ENCODE data around the gene SCAPER. TPM values are rescaled to one million over a fixed set of nuclear protein-coding genes. Genes with fewer than 3 reads are reported as not detected.
"Not testable (repeated sequence)": the region's sequence is repeated elsewhere in the genome, so short reads cannot be mapped to it uniquely, and the experiment has no call there.

SCAPER gene
- total RNA-seq, 1 donor from 2014 or later: 78.1 TPM

- H3K36me3 ChIP-seq: no peaks in the 10 kb centered on the region
- DNase-seq (ENCODE audit: low spot score in 2 of 2): no peak
- TF ChIP-seq CTCF (IDR thresholded peaks at IDR 0.05): no peak
- intact Hi-C loops (cut with DNase I): no loop called here
- H3K27ac ChIP-seq: no peak overlapping the region
- no peaks in the 10 kb centered on the region for H3K27me3 ChIP-seq
- H3K4me3 ChIP-seq: no peak overlapping the region
- no peaks in the 10 kb centered on the region for H3K9me3 ChIP-seq
- no peaks in the 10 kb centered on the region for H3K4me1 ChIP-seq
These were observed 40.6 kb downstream of the SCAPER start for GRCh38 chr15:76864586-76864985.

- Histone ChIP-seq H3K27ac (no peak overlapping the region), H3K4me3 (no peak overlapping the region), H3K27me3 (no peaks in the 10 kb centered on the region), H3K4me1 (no peaks in the 10 kb centered on the region), H3K9me3 (no peaks in the 10 kb centered on the region), H3K36me3 (no peaks in the 10 kb centered on the region)
- no peak for TF ChIP-seq CTCF (IDR thresholded peaks at IDR 0.05)
- DNase-seq (ENCODE audit: low spot score in 2 of 2): no peak
- intact Hi-C loops (cut with DNase I): no loop called here
These were observed 41.4 kb downstream of the SCAPER start for GRCh38 chr15:76863693-76864092.

DNA sequence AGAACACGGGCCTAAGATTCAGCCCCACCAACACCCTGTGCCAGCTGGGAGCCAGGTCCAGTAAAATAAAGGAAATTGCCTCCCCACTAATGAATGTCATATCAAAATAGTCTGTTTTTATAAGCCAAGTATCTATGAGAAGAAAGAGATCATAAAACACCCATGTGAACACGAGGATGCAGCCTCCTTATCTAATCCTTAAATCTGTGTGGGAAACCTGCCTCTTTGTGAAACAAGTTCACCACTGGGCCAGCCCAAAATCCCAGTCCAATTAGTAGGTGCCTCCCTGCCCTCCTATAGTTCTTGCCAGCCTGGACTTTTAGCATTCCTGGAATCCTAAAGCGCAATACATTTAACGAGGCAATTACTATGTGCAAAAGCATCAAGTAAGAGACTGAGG is 42.0 kb downstream of the SCAPER start:
- Histone ChIP-seq H3K27ac (no peak overlapping the region), H3K9me3 (no peaks in the 10 kb centered on the region), H3K36me3 (no peaks in the 10 kb centered on the region), H3K4me1 (no peaks in the 10 kb centered on the region), H3K4me3 (no peak overlapping the region), H3K27me3 (no peaks in the 10 kb centered on the region)
- intact Hi-C loops (cut with DNase I): no loop called here
- no peak for TF ChIP-seq CTCF (IDR thresholded peaks at IDR 0.05)
- DNase-seq (ENCODE audit: low spot score in 2 of 2): no peak

- DNase-seq (ENCODE audit: low spot score in 2 of 2): no peak
- intact Hi-C loops (cut with DNase I): no loop called here
- Histone ChIP-seq H3K27ac (no peak overlapping the region), H3K27me3 (no peaks in the 10 kb centered on the region), H3K4me3 (no peak overlapping the region), H3K36me3 (no peaks in the 10 kb centered on the region), H3K9me3 (no peaks in the 10 kb centered on the region), H3K4me1 (no peaks in the 10 kb centered on the region)
- TF ChIP-seq CTCF (IDR thresholded peaks at IDR 0.05): no peak
These were observed 43.2 kb downstream of the SCAPER start for GRCh38 chr15:76861815-76862397.

GRCh38 chr15:76860201-76860600 is 44.9 kb downstream of the SCAPER start:
- no peaks in the 10 kb centered on the region for H3K9me3 ChIP-seq
- no peak overlapping the region for H3K4me3 ChIP-seq
- intact Hi-C loops (cut with DNase I): no loop called here
- TF ChIP-seq CTCF (IDR thresholded peaks at IDR 0.05): no peak
- no peak overlapping the region for H3K27ac ChIP-seq
- DNase-seq (ENCODE audit: low spot score in 2 of 2): no peak
- H3K27me3 ChIP-seq: no peaks in the 10 kb centered on the region
- peaks cover 0 to 9% of the 10 kb centered on the region in 2 donors for H3K36me3 ChIP-seq
- no peaks in the 10 kb centered on the region for H3K4me1 ChIP-seq

- Histone ChIP-seq H3K36me3 (peaks cover 12 to 38% of the 10 kb centered on the region in 2 donors), H3K9me3 (peaks cover 0 to 13% of the 10 kb centered on the region in 2 donors)
- H3K27ac ChIP-seq; intact Hi-C loops (cut with DNase I); DNase-seq (ENCODE audit: low spot score in 2 of 2); H3K4me3 ChIP-seq; H3K4me1 ChIP-seq; H3K27me3 ChIP-seq: not testable (repeated sequence)
These were observed 54.8 kb downstream of the SCAPER start for GRCh38 chr15:76850367-76850766.
